Duodenal mucosa (tissue), 2 donors: Measurements from ENCODE around the gene SIT1.

ENCODE experiments used
- H3K27ac ChIP-seq: one replicate; pipeline ENCODE4 v1.7.0; 2013; ENCODE audit warnings: low read depth, low read length
- H3K27me3 ChIP-seq, 2 donors: one replicate each; pipeline ENCODE4 v1.7.0; 2013; ENCODE audit warnings: low read length in 2 of 2, control low read depth in 1 of 2; ENCODE audit not compliant: insufficient read depth in 2 of 2, control insufficient read depth in 1 of 2
- H3K36me3 ChIP-seq, 2 donors: one replicate each; pipeline ENCODE4 v1.7.0; 2013; ENCODE audit warnings: low read length in 2 of 2, control low read depth in 1 of 2; ENCODE audit not compliant: insufficient read depth in 2 of 2, control insufficient read depth in 1 of 2
- H3K4me1 ChIP-seq, 2 donors: one replicate each; pipeline ENCODE4 v1.7.0; 2013; ENCODE audit warnings: low read length in 2 of 2, control low read depth in 1 of 2; ENCODE audit not compliant: insufficient read depth in 2 of 2, control insufficient read depth in 1 of 2
- H3K4me3 ChIP-seq, 2 donors: one replicate each; pipeline ENCODE4 v1.7.0; 2013; ENCODE audit warnings: low read length in 2 of 2, low read depth in 1 of 2
- H3K9ac ChIP-seq, 2 donors: one replicate each; pipeline ENCODE4 v1.7.0; 2013; ENCODE audit warnings: low read length in 2 of 2, low read depth in 1 of 2
- H3K9me3 ChIP-seq, 2 donors: one replicate each; pipeline ENCODE4 v1.7.0; 2013; ENCODE audit warnings: low read length in 2 of 2, control low read depth in 1 of 2; ENCODE audit not compliant: control insufficient read depth in 1 of 2

The SIT1 gene

DNA sequence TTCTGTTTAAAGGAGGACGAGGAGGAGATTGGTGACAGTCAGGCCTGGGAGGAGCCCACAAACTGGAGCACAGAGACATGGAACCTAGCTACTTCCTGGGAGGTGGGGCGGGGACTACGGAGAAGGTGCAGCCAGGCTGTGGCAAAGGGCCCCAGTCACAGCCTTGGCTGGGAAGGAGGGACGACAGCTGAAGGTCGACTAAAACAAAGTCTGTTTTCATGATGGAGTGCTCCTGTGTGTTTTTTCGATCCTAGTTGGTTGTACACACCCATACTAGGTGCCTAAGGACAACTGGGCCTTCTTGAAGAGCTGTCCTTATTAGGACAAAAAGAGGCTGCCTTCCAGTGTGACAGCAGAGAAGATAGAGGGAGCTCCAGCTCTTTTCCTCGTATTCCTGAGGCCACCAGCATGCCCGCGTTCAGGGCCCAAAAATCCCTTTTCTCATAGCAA, 10.3 kb upstream of the SIT1 start:
- Histone ChIP-seq H3K27ac (peak overlapping the region; percentile 41), H3K9ac (peak overlapping the region in 1 of 2 donors; percentile 22), H3K4me3 (no peak overlapping the region)

DNA sequence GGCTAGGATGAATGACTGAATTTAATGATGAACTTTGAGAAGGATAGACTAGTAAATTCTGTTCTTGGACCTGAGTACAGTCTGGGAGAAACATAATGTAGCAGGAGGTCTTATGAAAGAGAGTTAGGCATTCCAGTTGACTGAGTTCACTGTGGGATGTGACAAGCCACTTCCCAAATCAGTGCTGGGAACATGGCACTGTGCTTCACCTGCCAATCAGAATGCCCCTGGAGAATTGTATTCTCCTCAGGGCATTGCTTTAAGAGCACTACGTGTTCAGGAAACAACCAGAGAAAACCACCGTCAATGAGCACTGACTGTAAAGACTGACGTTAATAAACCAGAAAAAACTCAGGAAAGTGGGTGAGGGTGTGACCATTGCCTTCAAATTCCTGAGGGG, 8.6 kb upstream of the SIT1 start:
- peak overlapping the region; percentile 77 to 89 for H3K4me3 ChIP-seq
- peak overlapping the region; percentile 99 for H3K27ac ChIP-seq
- peaks cover 40 to 50% of the 10 kb centered on the region in 2 donors for H3K4me1 ChIP-seq
- H3K36me3 ChIP-seq, result peaks cover 8 to 11% of the 10 kb centered on the region in 2 donors
- no peaks in the 10 kb centered on the region for H3K27me3 ChIP-seq
- no peaks in the 10 kb centered on the region for H3K9me3 ChIP-seq
- peak overlapping the region; percentile 81 to 86 for H3K9ac ChIP-seq

More for the DNA sequence above, 10.3 kb upstream of the SIT1 start:
- Histone ChIP-seq H3K36me3 (peaks cover 8 to 11% of the 10 kb centered on the region in 2 donors), H3K27me3 (no peaks in the 10 kb centered on the region), H3K4me1 (peaks cover 45 to 58% of the 10 kb centered on the region in 2 donors), H3K9me3 (no peaks in the 10 kb centered on the region)

DNA sequence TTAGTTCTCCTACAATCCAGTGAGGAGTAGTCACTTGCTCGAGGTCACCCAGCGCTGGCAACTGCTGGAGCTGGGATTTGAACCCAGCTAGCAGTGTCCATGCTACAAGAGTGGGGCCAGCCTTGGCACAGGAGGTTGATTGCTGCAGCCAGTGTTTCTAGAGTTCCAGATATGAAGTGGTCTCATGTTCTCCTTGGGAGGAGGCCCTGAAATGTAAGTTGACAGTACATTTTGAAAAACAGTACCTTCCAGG, 8.2 kb upstream of the SIT1 start:
- Histone ChIP-seq H3K9me3 (no peaks in the 10 kb centered on the region), H3K4me3 (peak overlapping the region; percentile 77 to 89), H3K9ac (peak overlapping the region; percentile 81 to 86), H3K27me3 (no peaks in the 10 kb centered on the region), H3K27ac (peak overlapping the region; percentile 99), H3K4me1 (peaks cover 36 to 45% of the 10 kb centered on the region in 2 donors), H3K36me3 (peaks cover 8 to 11% of the 10 kb centered on the region in 2 donors)

DNA sequence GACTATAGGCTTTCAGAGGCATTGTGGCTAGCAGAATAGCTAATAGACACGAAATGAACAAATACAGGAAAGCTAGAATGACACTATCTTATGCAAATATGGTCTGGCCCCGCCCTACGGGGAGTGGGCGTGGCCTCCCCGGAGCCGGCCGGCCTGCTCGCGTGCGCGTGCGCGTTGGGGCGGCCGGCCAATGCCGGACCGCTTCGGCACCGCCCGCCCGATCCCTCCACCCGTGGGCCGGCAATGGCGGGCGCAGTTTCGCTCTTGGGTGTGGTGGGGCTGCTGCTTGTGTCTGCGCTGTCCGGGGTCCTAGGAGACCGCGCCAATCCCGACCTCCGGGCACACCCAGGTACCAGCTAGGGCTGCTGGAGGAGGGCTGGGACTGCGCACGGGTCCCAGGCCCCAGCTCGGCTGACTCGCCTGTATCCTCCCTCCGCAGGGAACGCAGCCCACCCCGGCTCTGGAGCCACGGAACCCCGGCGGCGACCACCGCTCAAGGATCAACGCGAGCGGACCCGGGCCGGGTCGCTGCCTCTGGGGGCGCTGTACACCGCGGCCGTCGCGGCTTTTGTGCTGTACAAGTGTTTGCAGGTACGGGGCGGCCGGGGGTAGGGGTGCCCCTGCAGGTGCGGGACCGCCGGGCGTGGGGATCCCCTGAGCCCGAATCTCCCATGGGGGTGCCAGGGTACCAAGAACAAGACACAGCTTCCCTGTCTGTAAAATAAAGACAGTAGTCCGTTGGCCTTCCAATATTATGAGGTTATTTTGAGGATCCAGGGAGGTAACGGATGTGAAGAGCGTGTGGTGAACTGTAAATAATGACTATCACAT, 7.6 kb upstream of the SIT1 start, which contains the start of gene CCDC107:
Gene CCDC107, plus strand, starts transcription at position 156 of the 831 bp plus-strand sequence. Its CDS starts 88 bp downstream, at position 244.
- peak within 1 kb of the TSS; percentile 77 to 89 for H3K4me3 ChIP-seq

DNA sequence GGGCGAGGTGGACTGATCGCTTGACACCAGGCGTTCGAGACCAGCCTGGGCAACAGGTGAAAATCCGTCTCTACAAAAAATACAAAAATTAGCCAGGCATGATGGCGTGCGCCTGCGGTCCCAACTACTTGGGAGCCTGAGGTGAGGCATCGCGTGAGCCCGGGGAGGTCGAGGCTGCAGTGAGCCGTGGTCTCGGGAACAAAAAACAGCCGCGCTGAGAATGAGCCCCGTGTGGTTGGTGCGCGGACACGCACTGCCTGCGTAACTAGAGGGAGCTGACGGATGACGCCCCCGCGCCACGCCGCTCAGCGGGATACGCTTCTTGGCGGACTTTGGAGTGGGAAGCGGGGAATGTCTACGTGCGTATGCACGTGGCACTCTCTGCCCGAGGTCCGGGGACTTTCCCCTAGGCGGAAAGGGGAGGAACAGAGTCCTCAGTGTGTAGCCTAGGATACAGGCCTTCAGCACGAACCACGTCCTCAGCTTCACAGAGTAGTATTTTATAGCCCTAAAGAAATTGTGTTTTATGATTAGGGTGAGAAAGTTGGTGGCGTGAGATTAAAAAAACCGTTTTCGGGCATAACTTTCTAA, 6.9 kb upstream of the SIT1 start, which contains the start of gene RMRP:
Gene RMRP, minus strand, starts transcription at position 474 of the 591 bp plus-strand sequence.
- H3K27me3 ChIP-seq, result no peaks in the 10 kb centered on the region
- peaks cover 29 to 37% of the 10 kb centered on the region in 2 donors for H3K4me1 ChIP-seq

More for the DNA sequence above, 7.6 kb upstream of the SIT1 start, which contains the start of gene CCDC107:
- peaks cover 32 to 40% of the 10 kb centered on the region in 2 donors for H3K4me1 ChIP-seq
- H3K9ac ChIP-seq, result peak within 1 kb of the TSS; percentile 81 to 86
- H3K36me3 ChIP-seq, result peaks cover 8 to 11% of the 10 kb centered on the region in 2 donors
- H3K27ac ChIP-seq, result peak within 1 kb of the TSS; percentile 99
- H3K9me3 ChIP-seq, result no peaks in the 10 kb centered on the region
- H3K27me3 ChIP-seq, result no peaks in the 10 kb centered on the region

DNA sequence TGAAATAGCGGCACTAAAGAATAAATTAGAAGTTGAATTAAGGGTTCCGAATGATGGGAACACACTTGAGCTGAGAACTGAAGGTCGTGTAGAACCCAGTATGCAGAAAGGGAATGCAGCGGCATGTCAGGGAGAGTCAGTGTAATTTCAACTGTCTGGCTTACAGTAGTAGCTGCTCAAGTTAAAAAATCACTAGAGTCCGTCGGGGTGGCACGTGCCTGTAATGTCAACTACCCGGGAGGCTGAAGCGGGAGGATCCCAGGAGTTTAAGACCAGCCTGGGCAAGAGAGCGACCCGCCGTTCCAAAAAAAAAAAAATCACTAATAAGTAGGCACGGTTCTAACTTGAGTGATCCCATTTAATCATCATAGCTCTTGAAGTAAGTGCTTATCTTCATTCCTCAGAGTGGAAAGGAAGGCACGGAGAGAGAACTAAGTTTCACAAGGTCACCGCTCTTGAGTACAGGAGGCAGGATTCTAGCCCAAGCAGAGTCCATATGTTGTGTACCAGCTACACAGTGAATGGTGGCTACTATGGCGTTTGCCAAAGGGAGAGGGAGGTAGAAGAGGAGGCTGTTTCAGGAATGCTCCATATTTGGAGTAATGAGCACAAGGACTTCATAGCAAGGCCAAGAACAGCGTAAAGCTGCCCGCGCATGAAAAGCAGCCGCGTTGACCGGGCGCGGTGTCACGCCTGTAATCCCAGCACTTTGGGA, 6.3 kb upstream of the SIT1 start:
- no peaks in the 10 kb centered on the region for H3K9me3 ChIP-seq
- H3K27ac ChIP-seq, result peak overlapping the region; percentile 99
- peaks cover 23 to 33% of the 10 kb centered on the region in 2 donors for H3K4me1 ChIP-seq
- H3K4me3 ChIP-seq, result peak overlapping the region; percentile 59 to 77
- peaks cover 7 to 8% of the 10 kb centered on the region in 2 donors for H3K36me3 ChIP-seq
- peak overlapping the region; percentile 59 to 81 for H3K9ac ChIP-seq
- H3K27me3 ChIP-seq, result no peaks in the 10 kb centered on the region

More for the DNA sequence above, 6.9 kb upstream of the SIT1 start, which contains the start of gene RMRP:
- peaks cover 7 to 8% of the 10 kb centered on the region in 2 donors for H3K36me3 ChIP-seq
- peak within 1 kb of the TSS; percentile 77 to 89 for H3K4me3 ChIP-seq
- peak within 1 kb of the TSS; percentile 99 for H3K27ac ChIP-seq
- no peaks in the 10 kb centered on the region for H3K9me3 ChIP-seq
- peak within 1 kb of the TSS; percentile 81 to 86 for H3K9ac ChIP-seq

DNA sequence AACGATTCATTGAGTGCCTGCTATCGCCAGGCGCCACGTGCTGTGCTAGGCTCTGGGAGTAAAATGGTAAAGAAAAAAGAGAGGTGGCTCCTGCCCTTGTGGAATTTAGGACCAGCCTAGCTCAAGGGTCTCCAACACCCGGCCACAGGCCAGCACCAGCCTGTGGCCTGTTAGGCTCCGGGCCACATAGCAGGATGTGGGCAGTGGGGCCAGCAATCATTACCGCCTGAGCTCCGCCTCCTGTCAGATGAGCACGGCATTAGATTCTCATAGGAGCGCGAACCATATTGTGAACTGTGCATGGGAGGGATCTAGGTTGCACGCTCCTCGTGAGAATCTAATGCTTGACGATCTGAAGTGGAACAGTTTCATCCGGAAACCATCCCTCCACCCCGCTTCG, 5.6 kb upstream of the SIT1 start:
- peaks cover 5 to 7% of the 10 kb centered on the region in 2 donors for H3K36me3 ChIP-seq
- H3K27ac ChIP-seq, result no peak overlapping the region
- peaks cover 20 to 30% of the 10 kb centered on the region in 2 donors for H3K4me1 ChIP-seq
- no peak overlapping the region for H3K4me3 ChIP-seq
- H3K27me3 ChIP-seq, result no peaks in the 10 kb centered on the region
- no peaks in the 10 kb centered on the region for H3K9me3 ChIP-seq
- H3K9ac ChIP-seq, result no peak overlapping the region

DNA sequence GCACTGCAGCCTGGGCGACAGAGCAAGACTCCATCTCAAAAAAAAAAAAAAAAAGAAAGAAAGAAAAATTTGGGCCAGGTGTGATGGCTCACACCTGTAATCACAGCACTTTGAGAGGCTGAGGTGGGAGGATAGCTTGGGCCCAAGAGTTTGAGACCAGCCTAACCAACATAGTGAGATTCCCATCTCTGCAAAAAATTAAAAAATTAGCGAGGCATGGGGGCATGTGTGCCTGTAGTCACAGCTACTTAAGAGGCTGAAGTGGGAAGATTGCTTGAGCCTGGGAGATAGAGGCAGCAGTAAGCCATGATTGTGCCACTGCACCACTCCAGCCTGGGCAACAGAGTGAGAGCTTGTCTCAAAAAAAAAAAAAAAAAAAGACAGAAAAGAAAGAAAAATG, 2.9 kb upstream of the SIT1 start:
- H3K27me3 ChIP-seq, result no peaks in the 10 kb centered on the region
- H3K9me3 ChIP-seq, result no peaks in the 10 kb centered on the region
- peaks cover 3 to 9% of the 10 kb centered on the region in 2 donors for H3K4me1 ChIP-seq
- no peak overlapping the region for H3K27ac ChIP-seq
- H3K36me3 ChIP-seq, result no peaks in the 10 kb centered on the region
- H3K9ac ChIP-seq, result no peak overlapping the region
- no peak overlapping the region for H3K4me3 ChIP-seq

DNA sequence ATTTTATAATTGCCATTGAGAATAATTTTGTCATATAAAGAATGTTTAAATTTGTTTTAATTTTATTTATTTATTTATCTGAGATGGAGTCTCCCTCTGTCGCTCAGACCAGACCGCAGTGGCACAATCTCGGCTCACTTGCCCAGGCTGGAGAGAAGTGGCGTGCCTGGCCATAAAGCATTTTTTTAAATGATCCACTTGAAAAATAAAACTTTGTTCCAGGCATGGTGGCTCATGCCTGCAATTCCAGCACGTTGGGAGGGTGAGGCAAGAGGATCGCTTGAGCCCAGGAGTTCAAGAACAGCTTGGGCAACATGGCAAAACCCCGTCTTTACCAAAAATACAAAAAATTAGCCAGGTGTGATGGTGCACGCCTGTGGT, 2.1 kb upstream of the SIT1 start:
- no peaks in the 10 kb centered on the region for H3K9me3 ChIP-seq
- H3K27me3 ChIP-seq, result no peaks in the 10 kb centered on the region
- H3K4me3 ChIP-seq, result no peak overlapping the region
- peaks cover 3 to 10% of the 10 kb centered on the region in 2 donors for H3K4me1 ChIP-seq
- no peak overlapping the region for H3K27ac ChIP-seq
- no peak overlapping the region for H3K9ac ChIP-seq
- H3K36me3 ChIP-seq, result no peaks in the 10 kb centered on the region
